GM19397 (cell line): ENCODE measurements around the gene ZNF473.

Experiments used
- ATAC-seq: cut with Tn5 transposase; IDR thresholded peaks from one replicate; pipeline ENCODE4 v1.9.1; 2021; ENCODE audit warnings: mild to moderate bottlenecking, moderate library complexity; ENCODE audit not compliant: unreplicated experiment

The ZNF473 gene

GRCh38 chr19:50025794-50026549 is at the start of gene ZNF473:
TSS of gene ZNF473 (plus strand) at chr19:50026005. CDS start at chr19:50031083, 5,078 bp downstream.
- peak; percentile 57 for ATAC-seq

- no peak for ATAC-seq
Observed at GRCh38 chr19:49976496-49976895, 49.3 kb upstream of the ZNF473 start.

- no peak for ATAC-seq
Observed at GRCh38 chr19:49977076-49977475, 48.7 kb upstream of the ZNF473 start.

GRCh38 chr19:49977881-49978280 is 47.9 kb upstream of the ZNF473 start:
- no peak for ATAC-seq

GRCh38 chr19:49978324-49978723 is 47.5 kb upstream of the ZNF473 start:
- no peak for ATAC-seq

GRCh38 chr19:49981603-49982593 is 43.9 kb upstream of the ZNF473 start:
- ATAC-seq: no peak

GRCh38 chr19:49983645-49984229 is 42.1 kb upstream of the ZNF473 start:
- ATAC-seq: no peak

- ATAC-seq: no peak
Observed at GRCh38 chr19:49984491-49984890, 41.3 kb upstream of the ZNF473 start.

GRCh38 chr19:49985871-49986270 is 39.9 kb upstream of the ZNF473 start:
- no peak for ATAC-seq

- ATAC-seq: no peak
Observed at GRCh38 chr19:49986354-49986753, 39.5 kb upstream of the ZNF473 start.

- ATAC-seq: no peak
Observed at GRCh38 chr19:49987159-49987698, 38.6 kb upstream of the ZNF473 start.

- no peak for ATAC-seq
Observed at GRCh38 chr19:49988007-49988406, 37.8 kb upstream of the ZNF473 start.

GRCh38 chr19:49988433-49988832 is 37.4 kb upstream of the ZNF473 start:
- ATAC-seq: no peak

- ATAC-seq: no peak
Observed at GRCh38 chr19:49997709-49998108, 28.1 kb upstream of the ZNF473 start.

- ATAC-seq: no peak
Observed at GRCh38 chr19:49999371-50000010, 26.3 kb upstream of the ZNF473 start.

- ATAC-seq: no peak
Observed at GRCh38 chr19:50000038-50000840, 25.6 kb upstream of the ZNF473 start.

GRCh38 chr19:50000841-50001557 is 24.8 kb upstream of the ZNF473 start:
- ATAC-seq: no peak

- ATAC-seq: no peak
Observed at GRCh38 chr19:50001775-50002174, 24.0 kb upstream of the ZNF473 start.

GRCh38 chr19:50002386-50002960 is 23.3 kb upstream of the ZNF473 start:
- ATAC-seq: no peak
